Urothelium cell line (cell line): Measurements from ENCODE around the gene CDKL5.
"Not testable (repeated sequence)": the region's sequence is repeated elsewhere in the genome, so short reads cannot be mapped to it uniquely, and the experiment has no call there.

Experiments
- DNase-seq: peaks from one replicate; pipeline ENCODE4 v3.0.0; 2011; ENCODE audit warnings: low spot score, mixed read lengths
- FAIRE-seq: peaks from 2 replicates; lab custom pipeline; 2011; peaks lifted over from hg19 to GRCh38; lab: Jason Lieb, UNC

Gene CDKL5

GRCh38 chrX:18425199-18426003, at the start of gene CDKL5:
Gene CDKL5 (plus strand): TSS chrX:18425608. CDS start chrX:18507097, 81,489 bp downstream.
- FAIRE-seq (no peak), DNase-seq (peak; percentile 81)

- FAIRE-seq: no peak
- DNase-seq: no peak
Measured at GRCh38 chrX:18377796-18378195, 47.6 kb upstream of the CDKL5 start.

GRCh38 chrX:18389966-18390365, 35.4 kb upstream of the CDKL5 start:
- no peak for FAIRE-seq
- no peak for DNase-seq

- DNase-seq (no peak), FAIRE-seq (no peak)
Measured at GRCh38 chrX:18390941-18391538, 34.4 kb upstream of the CDKL5 start.

DNA sequence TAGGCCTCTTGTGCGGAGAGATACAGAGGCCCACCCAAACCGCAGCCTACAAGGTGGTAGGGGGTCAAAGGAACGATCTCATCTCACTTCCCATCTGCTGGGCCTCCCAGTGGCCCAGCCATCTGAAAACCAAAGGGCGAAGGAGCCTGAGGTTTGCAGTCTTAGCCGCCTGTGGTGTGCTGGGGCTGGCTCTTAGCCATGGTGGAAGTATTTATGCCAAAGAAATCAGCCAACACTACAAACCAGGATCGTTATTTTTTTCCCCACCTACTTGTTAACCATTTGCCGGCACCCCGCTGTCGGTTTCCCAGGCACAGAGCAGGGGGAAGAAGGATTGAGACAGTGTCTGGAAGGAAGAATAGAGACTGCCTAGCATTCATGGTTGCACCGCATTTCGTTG, 30.9 kb upstream of the CDKL5 start:
- FAIRE-seq: no peak
- DNase-seq: no peak

DNA sequence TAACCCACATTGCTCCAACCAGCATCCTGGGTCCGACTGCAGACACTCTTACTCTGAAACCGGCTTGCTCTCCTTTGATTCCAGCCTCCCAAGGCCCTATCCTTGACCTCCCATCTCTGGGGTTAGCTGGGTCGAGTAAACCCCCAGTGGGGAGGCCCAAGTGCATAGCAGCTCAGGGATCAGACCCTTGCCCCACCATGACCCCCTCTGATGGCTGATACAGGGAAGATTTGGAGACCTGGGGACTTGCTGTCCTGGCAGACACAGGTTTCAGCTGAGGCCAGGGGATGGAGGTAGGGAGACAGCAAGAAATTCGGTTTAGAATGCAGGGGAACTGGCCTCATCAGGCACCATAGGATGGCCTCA, 23.6 kb upstream of the CDKL5 start:
- DNase-seq (no peak), FAIRE-seq (no peak)

DNA sequence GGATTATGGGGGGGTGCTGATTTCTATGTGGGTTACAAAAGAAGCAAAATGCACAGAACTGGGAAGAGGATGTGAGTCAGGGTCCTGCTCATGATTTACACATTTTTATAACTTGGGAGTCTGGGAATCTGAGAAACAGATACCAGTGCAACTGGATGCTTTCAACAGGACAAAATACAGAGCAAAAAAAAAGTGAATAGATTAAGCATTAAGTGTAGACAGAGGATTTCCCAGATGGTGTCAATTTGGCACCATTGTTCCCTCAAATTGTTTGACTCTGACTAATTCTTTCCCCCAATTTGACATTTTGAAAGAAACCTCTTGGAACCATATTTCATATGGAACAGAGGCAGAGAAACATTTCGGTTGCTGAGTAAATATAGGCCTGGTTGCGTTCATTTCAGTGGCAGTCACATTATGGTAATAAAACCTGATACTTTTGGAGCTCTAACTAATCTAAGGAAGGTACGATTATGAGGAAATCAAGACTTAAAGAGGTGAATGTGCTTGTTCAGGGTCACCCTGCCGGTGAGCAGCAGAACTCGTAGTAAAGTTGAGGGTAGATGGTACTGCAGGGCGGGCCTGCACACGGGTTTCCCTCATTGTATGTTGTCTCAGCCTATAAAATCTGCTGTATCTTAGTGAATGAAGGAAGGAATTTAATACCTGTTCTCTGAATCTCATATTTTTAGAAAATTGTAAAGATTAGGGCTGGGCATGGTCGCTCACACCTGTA, 18.7 kb upstream of the CDKL5 start:
- DNase-seq (no peak), FAIRE-seq (no peak)

GRCh38 chrX:18410038-18410437, 15.4 kb upstream of the CDKL5 start:
- DNase-seq (no peak), FAIRE-seq (no peak)

DNA sequence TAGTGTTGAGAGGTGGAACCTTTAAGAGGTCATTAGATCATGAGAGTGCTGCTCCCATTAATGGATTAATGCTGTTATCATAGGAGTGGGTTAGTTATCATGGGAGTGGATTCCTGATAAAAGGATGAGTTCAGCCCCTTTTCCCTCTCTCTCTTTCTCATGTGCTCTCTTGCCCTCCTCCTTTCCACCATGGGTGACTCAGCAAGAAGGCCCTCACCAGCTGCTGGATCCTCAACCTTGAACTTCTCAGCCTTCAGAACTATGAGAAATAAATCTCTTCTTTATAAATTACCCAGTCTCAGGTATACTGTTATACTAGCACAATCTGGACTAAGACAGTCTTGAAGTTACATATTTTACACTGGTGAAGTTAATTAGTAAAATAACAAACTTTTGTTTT, 10.0 kb upstream of the CDKL5 start:
- no peak for FAIRE-seq
- DNase-seq: no peak

DNA sequence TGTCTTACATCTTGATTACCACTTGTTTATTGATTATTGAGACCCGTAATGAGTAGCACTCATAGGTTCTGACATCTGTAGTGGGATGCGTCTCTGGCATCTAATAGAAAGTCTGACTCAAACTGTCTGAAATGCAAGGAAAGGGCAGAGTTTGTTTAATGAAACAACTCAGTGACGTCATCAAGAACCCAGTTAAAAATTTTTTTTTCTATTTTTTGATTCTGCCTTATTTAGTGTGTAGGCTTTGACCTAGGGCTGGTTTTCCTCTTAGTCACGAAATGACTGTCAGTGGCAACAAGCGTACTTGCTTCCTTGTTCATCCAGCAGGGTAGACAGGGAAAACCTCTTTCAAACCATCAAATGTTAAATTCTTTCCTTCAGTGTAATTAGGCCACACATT, 3.1 kb upstream of the CDKL5 start:
- DNase-seq: no peak
- FAIRE-seq: no peak

- DNase-seq (no peak), FAIRE-seq (no peak)
Measured at GRCh38 chrX:18422886-18423285, 2.5 kb upstream of the CDKL5 start.

DNA sequence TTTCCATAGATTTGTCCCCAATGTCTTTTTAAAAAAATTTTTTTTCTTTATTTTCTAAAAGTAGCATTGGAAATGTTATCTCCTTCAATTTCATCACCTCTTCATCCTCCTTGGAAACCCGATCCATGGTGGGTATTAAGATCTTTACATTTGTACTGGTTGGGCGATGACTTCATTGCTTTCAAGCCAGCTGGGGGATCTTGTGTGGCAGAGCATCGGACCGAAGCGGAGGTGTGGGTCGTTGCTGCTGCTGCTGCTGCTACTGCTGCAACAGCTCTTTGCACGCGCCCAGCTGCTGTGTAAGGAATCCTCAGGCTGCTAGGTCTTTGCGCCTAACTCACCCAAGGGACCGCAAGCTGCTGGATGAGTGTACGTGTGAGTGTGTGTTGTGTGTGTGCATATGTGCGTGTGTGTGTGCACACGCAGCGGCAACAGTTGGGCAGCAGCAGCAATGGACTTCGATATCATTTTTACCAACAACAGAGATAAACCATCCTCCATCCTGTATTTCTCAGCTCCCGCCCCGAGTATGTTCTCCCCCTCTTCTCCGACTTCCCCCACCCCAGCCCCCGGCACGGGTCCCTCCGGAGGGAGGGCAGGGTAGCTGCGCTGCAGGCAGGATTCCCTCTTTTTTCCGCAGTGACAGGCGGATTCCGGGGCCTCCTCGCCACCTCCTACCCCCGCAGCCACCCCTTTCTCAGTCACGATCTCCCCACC, 768 bp upstream of the CDKL5 start:
- no peak for DNase-seq
- no peak for FAIRE-seq

GRCh38 chrX:18426004-18426320, 554 bp downstream of the CDKL5 start:
- no peak for DNase-seq

DNA sequence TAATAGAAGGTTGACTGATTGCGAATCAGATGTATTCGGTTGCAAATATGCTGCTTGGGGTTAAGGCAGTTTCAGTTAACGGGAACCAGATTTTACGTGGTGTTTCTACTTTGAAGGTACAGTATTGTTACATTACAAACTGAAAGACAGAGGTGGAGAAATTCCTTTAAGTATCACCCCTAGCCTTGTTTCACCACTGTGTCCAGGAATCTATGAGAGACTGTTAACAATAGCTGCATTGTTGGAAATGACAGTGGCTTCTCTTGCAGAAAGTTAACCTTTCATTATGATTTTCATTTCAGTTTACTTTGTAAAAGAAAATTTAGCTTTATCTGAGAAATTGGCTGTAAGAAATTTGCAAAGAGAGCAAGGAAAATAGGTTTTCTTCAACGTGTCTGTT, 2.6 kb downstream of the CDKL5 start:
- no peak for FAIRE-seq
- DNase-seq: no peak

More at GRCh38 chrX:18426004-18426320, 554 bp downstream of the CDKL5 start:
- no peak for FAIRE-seq

- not testable (repeated sequence) for FAIRE-seq, DNase-seq
Measured at GRCh38 chrX:18433288-18433687, 7.9 kb downstream of the CDKL5 start.

- DNase-seq: no peak
- no peak for FAIRE-seq
Measured at GRCh38 chrX:18434896-18435295, 9.5 kb downstream of the CDKL5 start.

DNA sequence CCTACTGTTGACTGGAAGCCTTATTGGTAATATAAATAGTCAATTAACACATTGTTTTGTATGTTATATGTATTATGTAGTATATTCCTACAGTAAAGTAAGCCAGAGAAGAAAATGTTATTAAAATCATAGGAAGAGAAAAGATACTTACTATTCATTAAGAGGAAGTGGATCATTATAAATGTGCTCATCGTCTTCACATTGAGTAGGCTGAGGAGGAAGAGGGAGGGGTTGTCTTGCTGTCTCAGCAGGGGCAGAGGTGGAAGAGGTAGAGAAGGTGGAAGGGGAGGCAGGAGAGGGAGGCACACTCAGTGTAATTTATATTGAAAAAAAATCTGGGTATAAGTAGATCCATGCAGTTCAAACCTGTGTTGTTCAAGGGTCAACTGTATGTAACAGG, 10.6 kb downstream of the CDKL5 start:
- DNase-seq: no peak
- no peak for FAIRE-seq

DNA sequence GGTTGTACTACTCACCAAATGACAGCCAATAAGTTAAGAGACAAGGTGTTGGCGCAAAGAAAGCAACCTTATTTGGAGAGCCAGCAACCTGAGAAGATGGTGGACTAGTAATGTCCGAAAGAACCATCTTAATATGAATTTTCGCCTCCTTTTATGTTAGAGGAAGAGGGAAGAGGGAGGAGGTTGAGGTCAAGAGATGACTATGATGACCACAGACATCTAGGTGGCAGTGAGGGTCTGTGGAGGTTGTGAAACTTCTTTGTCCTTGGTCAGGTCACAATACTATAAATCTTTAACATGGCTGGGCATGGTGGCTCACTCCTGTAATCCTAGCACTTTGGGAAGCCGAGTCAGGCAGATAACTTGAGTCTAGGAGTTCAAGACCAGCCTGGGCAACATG, 15.4 kb downstream of the CDKL5 start:
- FAIRE-seq (no peak), DNase-seq (no peak)

GRCh38 chrX:18441780-18442367, 16.5 kb downstream of the CDKL5 start:
- no peak for FAIRE-seq
- no peak for DNase-seq

- DNase-seq: no peak
- no peak for FAIRE-seq
Measured at GRCh38 chrX:18448416-18448815, 23.0 kb downstream of the CDKL5 start.

DNA sequence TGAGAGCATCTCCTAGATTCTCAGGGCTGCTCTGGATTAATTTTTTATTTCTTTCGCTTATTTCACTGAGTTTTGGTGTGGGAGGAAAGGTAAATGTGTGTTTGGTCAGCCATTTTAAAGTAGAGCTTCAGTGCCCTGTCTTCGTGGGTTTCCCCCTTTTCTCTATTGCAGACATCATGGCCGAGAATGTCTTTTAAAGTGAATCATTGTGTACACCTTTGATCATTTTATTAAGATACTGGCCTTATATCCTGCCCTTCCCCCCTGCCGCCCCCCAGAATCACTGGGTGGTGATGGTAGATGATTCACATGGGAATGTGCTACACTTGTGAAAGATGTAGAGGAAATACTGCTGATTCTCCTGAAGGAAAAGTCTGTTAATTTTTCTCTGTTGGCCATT, 23.8 kb downstream of the CDKL5 start:
- FAIRE-seq (no peak), DNase-seq (no peak)
